22Rv1 (cell line): ENCODE measurements around the gene PRUNE2.

Source experiments
- H3K27ac ChIP-seq: fragments of 450-650 bp; 2 replicates; pipeline ENCODE4 v1.5.1; 2017
- ZFX ChIP-seq: fragments of 450-650 bp; IDR thresholded peaks from 2 replicates; pipeline ENCODE4 v1.6.1; 2017; ENCODE audit warnings: antibody characterized with exemption, borderline replicate concordance
- TF ChIP-seq, protein P1 (sequence below): fragments of 450-650 bp; IDR thresholded peaks from 2 replicates; pipeline ENCODE4 v1.5.1; 2017; ENCODE audit warnings: mild to moderate bottlenecking

PRUNE2 gene

DNA sequence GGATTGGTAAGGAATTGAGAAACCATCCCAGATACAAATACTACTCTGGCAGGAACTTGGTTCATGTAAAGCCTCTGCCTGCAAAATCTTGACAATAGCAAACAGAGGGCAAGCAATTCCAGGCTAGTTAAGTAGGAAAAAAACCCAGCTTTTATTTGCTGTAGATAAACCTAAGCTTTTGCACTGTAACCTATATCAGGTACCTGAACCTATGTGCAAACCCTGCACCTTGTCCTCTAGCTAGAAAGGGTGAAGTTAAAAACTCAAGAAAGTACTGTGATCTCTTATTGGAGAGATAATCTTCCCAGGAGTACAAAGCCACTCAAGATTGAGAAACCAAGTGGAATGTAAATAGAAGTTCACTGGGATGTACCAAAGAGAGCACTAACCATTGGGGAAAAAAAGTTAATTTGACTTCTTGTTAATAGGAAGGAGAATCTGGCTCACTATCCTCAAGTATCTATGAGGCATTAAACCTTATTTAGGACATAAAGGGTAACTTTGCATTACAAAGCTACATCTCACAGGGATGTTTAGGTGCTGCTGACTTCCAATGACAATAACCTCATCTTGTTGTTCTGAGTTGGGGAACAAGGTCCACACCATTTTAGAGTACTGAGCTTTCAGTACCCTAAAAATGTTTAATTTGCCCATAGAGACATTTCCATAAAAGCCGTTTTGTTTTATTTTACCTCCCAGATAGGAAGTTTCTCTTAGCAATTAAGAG is 215.5 kb downstream of the PRUNE2 start:
- TF ChIP-seq, protein P1, sequence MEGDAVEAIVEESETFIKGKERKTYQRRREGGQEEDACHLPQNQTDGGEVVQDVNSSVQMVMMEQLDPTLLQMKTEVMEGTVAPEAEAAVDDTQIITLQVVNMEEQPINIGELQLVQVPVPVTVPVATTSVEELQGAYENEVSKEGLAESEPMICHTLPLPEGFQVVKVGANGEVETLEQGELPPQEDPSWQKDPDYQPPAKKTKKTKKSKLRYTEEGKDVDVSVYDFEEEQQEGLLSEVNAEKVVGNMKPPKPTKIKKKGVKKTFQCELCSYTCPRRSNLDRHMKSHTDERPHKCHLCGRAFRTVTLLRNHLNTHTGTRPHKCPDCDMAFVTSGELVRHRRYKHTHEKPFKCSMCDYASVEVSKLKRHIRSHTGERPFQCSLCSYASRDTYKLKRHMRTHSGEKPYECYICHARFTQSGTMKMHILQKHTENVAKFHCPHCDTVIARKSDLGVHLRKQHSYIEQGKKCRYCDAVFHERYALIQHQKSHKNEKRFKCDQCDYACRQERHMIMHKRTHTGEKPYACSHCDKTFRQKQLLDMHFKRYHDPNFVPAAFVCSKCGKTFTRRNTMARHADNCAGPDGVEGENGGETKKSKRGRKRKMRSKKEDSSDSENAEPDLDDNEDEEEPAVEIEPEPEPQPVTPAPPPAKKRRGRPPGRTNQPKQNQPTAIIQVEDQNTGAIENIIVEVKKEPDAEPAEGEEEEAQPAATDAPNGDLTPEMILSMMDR, result no peak
- no peak for TF ChIP-seq ZFX
- H3K27ac ChIP-seq, result no peak overlapping the region

DNA sequence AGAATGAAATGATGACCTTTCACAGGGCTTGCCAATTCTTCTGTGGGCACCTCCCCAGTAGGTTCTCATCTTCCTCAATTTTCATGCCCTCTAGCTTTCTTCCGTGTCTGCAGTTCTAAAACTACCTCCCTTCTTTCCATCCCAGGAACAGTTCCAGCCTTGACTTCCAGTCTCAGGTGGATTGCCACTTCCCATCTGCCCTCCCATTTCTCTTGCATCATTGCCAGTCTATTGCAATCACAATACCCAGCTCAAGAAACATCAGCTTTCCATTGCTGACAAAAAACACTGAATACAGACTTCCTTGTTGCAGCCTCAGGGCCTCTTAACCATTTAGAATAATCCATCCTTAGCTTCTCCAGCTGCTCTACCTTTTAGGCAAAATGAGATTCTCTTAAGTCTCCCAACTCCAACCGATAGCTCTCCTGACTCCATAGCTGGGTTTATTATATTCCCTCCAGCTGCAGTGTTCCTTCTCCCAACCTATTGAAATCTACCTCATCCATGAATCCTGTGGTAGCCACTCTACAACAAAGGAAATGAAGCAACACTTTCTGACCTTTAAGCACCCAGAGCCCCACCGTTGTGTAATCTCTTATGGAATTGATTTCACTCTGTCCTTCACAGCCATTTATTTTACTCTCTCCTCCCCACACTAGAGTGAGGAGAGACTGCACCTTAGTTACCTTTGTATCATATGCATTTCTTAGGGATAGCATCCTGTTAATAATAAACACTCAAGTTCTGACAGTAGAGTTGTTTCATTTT is 217.3 kb downstream of the PRUNE2 start:
- H3K27ac ChIP-seq, result no peak overlapping the region
- TF ChIP-seq, protein P1, result no peak
- TF ChIP-seq ZFX, result no peak

DNA sequence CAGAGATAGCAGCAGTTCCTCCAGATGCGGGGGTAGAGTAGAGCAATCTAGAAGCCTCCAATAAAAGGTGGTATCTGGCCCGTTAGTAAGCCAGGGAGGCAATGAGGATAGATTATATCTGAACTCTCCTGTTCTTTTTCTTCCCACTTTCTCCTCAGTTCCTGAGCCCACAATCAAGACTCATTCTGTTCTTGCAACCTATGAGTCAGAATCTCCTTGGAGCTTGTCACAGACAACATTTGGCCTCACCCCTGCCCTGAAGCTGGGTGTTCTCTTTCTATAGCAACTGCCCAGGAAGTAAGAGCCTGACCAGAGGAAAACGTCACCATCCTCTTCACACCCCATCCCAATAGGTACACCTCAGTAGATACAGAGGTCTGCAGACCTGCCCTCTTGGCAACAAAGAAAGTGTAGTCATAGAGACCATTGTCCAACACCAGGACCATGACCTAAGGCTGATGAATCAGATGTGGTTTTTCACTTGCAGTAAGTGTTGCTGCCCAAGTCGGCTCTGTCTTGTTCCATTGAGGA is 218.0 kb downstream of the PRUNE2 start:
- TF ChIP-seq, protein P1, result no peak
- TF ChIP-seq ZFX, result no peak
- no peak overlapping the region for H3K27ac ChIP-seq

DNA sequence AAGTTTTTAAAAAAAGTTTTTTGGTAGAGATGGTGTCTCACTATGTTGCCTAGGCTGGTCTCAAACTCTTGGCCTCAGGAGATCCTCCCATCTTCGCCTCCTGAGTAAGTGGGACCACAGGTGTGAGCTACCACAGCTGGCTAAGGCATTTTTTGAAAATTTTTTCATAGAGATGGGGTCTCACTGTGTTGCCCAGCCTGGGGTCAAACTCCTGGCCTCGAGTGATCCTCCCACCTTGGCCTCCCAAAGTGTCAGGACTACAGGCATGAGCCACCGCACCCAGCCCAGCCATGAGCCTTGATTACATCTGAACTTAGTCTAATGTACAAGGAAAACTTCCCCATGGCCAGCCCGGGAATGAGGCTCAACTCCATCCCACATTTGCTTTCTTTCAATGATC is 219.2 kb downstream of the PRUNE2 start:
- no peak for TF ChIP-seq ZFX
- TF ChIP-seq, protein P1, result no peak
- no peak overlapping the region for H3K27ac ChIP-seq

DNA sequence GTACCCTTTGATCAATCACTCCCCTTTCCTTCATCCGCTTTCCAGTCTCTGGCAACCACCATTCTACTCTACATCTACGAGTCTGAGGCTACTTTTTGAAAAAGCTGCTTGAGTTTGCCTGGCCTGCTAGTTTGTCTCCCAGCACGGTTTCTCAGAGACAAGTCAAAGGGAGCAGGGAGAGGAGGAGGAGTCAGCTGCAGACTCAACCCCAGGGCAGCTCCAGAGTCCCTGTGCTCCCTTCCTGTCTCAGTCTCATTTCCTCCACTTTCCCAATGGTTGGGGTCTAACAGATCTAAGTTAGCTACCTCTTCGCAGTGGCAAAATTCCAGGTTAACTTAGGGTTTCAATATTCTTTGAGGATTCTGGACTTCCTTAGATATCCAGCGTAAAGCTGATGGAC is 221.7 kb downstream of the PRUNE2 start:
- no peak overlapping the region for H3K27ac ChIP-seq
- TF ChIP-seq, protein P1, result no peak
- TF ChIP-seq ZFX, result no peak

DNA sequence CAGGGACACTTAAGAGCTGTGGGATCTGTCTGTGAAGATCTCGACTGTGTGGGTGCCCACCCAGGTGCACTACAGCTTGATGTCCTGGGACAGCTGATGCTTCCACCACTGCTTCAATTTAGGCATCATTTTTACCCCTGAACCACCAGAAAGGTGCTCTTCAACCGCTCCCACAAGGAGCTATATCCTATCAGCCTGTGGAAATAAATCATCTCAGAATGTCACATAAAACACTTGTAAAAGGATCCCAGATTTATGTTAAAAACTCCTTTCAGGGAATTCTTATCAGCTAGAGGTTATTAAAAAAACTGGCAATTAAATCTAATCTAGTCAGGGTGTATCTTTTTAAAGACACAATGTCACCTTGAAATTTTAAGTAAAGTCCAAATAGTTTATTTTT is 224.4 kb downstream of the PRUNE2 start:
- TF ChIP-seq ZFX, result no peak
- TF ChIP-seq, protein P1, result no peak
- H3K27ac ChIP-seq, result no peak overlapping the region

DNA sequence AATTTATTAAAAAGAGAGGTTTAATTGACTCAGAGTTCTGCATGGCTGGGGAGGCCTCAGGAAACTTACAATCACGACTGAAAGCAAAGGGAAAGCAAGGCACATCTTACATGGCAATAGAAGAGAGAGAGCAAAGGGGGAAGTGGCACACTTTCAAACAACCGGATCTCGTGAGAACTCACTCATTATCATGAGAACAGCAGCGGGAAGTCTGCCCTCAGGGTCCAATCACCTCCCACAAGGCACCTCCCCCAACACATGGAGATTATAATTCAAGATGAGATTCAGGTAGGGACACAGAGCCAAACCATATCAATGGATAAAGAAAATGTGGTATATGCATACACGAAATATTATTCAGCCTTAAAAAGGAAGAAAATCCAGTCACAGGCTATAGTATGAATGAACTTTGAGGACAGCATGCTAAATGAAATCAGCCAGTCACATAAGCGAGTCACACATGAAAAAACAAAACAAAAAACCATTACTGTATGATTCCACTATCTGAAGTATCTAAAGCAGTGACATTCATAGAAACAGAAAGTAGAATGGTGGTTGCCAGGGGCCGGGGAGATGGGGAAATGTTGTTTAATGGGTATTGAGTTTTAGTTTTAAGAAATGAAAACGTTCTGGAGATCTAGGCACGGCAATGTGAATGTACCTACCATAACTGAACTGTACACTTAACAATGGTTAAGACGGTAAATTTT is 225.0 kb downstream of the PRUNE2 start:
- H3K27ac ChIP-seq, result no peak overlapping the region
- TF ChIP-seq, protein P1, result no peak
- TF ChIP-seq ZFX, result no peak
